Gastrocnemius medialis (tissue), 4 donors: Measurements from ENCODE around the gene HMGN5. TPM values are rescaled to one million over a fixed set of nuclear protein-coding genes. Genes with fewer than 3 reads are reported as not detected.

Experiments
- ATAC-seq, 2 donors: fragments of 150-250 bp; one replicate each; pipeline ENCODE4 v1.9.1; 2016
- DNase-seq, 2 donors: peaks; one replicate each; pipeline ENCODE4 v3.0.0-alpha.2; 2019
- H3K27ac ChIP-seq, 4 donors: fragments of 200-600 bp; sonication (generic); 1 replicate in 1 of 4; 2 replicates in 3 of 4; pipeline ENCODE4 v1.5.1; 2016 to 2018; ENCODE audit warnings: mild to moderate bottlenecking in 2 of 4, moderate library complexity in 1 of 4
- H3K27me3 ChIP-seq, 3 donors: fragments of 200-600 bp; sonication (generic) in 2 of 3; 1 replicate in 1 of 3; 2 replicates in 2 of 3; pipeline versions ENCODE4 v1.5.1 to v1.6.0; 2016 to 2019; ENCODE audit warnings: mild to moderate bottlenecking in 1 of 3, moderate library complexity in 1 of 3
- H3K36me3 ChIP-seq, 2 donors: fragments of 200-600 bp; sonication (generic) in 1 of 2; one replicate each; pipeline ENCODE4 v1.5.1; 2017 to 2018
- H3K4me1 ChIP-seq, 2 donors: fragments of 200-600 bp; sonication (generic) in 1 of 2; one replicate each; pipeline ENCODE4 v1.5.1; 2016 to 2017; ENCODE audit warnings: mild to moderate bottlenecking in 2 of 2
- H3K4me3 ChIP-seq, 4 donors: fragments of 200-600 bp; sonication (generic) in 3 of 4; 1 replicate in 1 of 4; 2 replicates in 3 of 4; pipeline ENCODE4 v1.5.1; 2016 to 2019; ENCODE audit warnings: mild to moderate bottlenecking in 2 of 4
- H3K9me3 ChIP-seq, 3 donors: fragments of 200-600 bp; sonication (generic) in 2 of 3; 1 replicate in 1 of 3; 2 replicates in 2 of 3; pipeline ENCODE4 v1.5.1; 2016 to 2019
- POLR2A ChIP-seq, 2 donors: fragments of 450-650 bp; IDR thresholded peaks; one replicate each; pipeline ENCODE4 v1.6.1; 2017; ENCODE audit warnings: antibody characterized with exemption in 2 of 2, mild to moderate bottlenecking in 2 of 2, moderate library complexity in 2 of 2
- in situ Hi-C, 4 donors: fragments of 200-750 bp; cut with MboI; loops; one replicate each; pipeline versions ENCODE4 v1.15.0 to v1.8.0; 2017; ENCODE audit warnings: low sequenced_read_pairs in 4 of 4
- intact Hi-C: fragments of 100-400 bp; cut with DNase I; formaldehyde crosslinking; loops from one replicate; pipeline ENCODE4 v1.15.1; 2023; ENCODE audit warnings: low total_unique reads
- total RNA-seq, 4 donors: library from RNA; depleted of rRNA; stranded (reverse); fragments of >200 nt; gene quantifications; one replicate each; pipeline versions ENCODE4 v1.1.0 to v1.2.3, GENCODE V29; 2016
- TF ChIP-seq, protein P1 (sequence below), 5 experiments: fragments of 450-650 bp in 3 of 5; fragments of 200-600 bp in 2 of 5; sonication (generic) in 2 of 5; IDR thresholded peaks in 4 of 5; conservative IDR thresholded peaks in 1 of 5; 1 replicate in 4 of 5; 2 replicates in 1 of 5; pipeline ENCODE4 v1.5.1; 2016 to 2019; ENCODE audit warnings: antibody characterized with exemption in 5 of 5, mild to moderate bottlenecking in 3 of 5, moderate library complexity in 3 of 5

HMGN5 gene
- total RNA-seq, 4 donors from 2014 or later = 0.97 to 2.9 (median 1.2) TPM

DNA sequence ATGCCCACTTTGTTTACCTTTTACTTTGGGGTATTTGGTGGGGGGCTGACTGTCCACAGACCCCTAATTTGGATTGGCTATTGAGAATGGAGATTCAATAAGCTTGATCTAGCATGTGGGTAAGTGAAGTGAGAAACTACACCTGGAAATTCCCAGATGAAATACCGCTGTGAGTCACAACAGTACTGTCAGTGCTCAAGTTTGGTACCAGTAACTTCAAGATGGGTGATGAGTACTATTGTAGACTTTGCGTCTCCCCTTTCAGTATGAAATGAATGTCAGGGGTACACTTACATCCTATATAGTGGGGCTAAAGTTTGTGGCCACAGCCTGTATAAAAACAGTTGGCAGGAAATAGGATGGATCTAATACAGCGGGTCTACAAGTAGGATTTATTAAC, 33.3 kb downstream of the HMGN5 start:
- ATAC-seq (no peak), DNase-seq (no peak)
- H3K9me3 ChIP-seq = no peaks in the 10 kb centered on the region
- no peaks in the 10 kb centered on the region for H3K4me1 ChIP-seq
- intact Hi-C loops (no loop called here), in situ Hi-C loops (loop anchor here in 1 of 4 donors (25.0 kb wide), 1 partner anchor 106 kb away; no protein-coding TSS in a partner anchor)
- no peak overlapping the region for H3K4me3 ChIP-seq
- TF ChIP-seq POLR2A (IDR thresholded peaks at IDR 0.05) = no peak
- TF ChIP-seq, protein P1, sequence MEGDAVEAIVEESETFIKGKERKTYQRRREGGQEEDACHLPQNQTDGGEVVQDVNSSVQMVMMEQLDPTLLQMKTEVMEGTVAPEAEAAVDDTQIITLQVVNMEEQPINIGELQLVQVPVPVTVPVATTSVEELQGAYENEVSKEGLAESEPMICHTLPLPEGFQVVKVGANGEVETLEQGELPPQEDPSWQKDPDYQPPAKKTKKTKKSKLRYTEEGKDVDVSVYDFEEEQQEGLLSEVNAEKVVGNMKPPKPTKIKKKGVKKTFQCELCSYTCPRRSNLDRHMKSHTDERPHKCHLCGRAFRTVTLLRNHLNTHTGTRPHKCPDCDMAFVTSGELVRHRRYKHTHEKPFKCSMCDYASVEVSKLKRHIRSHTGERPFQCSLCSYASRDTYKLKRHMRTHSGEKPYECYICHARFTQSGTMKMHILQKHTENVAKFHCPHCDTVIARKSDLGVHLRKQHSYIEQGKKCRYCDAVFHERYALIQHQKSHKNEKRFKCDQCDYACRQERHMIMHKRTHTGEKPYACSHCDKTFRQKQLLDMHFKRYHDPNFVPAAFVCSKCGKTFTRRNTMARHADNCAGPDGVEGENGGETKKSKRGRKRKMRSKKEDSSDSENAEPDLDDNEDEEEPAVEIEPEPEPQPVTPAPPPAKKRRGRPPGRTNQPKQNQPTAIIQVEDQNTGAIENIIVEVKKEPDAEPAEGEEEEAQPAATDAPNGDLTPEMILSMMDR (IDR thresholded peaks at IDR 0.05 in 4 of 5, conservative IDR thresholded peaks at IDR 0.05 in 1 of 5) = no peak
- H3K36me3 ChIP-seq = no peaks in the 10 kb centered on the region
- H3K27me3 ChIP-seq = no peaks in the 10 kb centered on the region
- no peak overlapping the region for H3K27ac ChIP-seq

DNA sequence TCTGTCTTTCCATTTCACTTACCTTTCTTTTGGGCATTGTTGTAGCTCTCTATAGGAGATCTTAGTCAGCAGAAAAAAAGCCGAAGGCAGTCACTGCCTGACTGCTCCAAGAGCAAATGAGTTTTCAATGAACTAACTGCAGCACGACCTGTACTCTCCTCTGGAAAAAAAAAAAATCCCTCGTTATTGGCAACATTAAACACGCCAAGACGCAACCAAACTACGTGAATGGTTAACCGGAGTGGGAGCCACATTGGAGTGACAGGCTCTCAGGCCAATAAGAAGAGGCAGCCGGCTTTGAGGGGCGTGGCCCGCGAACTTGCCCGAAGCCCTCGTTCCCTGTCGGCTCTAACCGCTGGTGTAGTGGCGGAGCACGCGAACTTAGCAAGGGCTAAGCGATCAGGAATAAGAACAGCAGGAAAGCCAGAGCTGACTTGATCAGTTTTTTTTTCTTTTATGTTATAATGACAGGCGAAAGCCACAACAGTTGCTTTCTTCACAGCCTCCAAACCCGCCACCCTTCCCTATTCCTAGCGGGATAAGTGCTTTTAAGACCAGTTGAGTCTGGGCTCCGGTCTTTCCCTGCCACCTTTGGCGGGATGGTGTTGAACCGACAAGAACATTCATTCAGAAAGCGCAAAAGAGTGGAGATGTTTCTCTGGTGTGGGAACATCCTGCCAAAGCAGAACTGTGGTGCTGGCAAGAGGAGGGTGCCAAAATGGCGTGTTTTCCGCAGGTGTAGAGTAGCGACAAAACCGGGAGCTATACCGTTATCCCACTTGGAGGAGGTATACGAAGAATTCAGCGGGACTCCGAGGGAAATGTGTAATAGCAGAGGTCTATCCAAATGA, 80.0 kb downstream of the HMGN5 start:
- no peaks in the 10 kb centered on the region for H3K9me3 ChIP-seq
- peak overlapping the region; percentile 58 to 70 (median 66) for H3K27ac ChIP-seq
- H3K4me3 ChIP-seq = peak overlapping the region; percentile 55 to 65 (median 63)
- intact Hi-C loops = loop anchor here (1.0 kb wide), 1 partner anchor 310 kb away; no protein-coding TSS in a partner anchor
- no peaks in the 10 kb centered on the region for H3K36me3 ChIP-seq
- DNase-seq (peak; percentile 80 to 89), ATAC-seq (peak; percentile 96 to 99)
- in situ Hi-C loops = loop anchor here in 1 of 4 donors (25.0 kb wide), 1 partner anchor 309 kb away; the partner anchor contains the start of gene BRWD3
- H3K27me3 ChIP-seq = no peaks in the 10 kb centered on the region
- peaks cover 0 to 5% of the 10 kb centered on the region in 2 donors for H3K4me1 ChIP-seq
- peak in 1 of 2 donors; percentile 51 for TF ChIP-seq POLR2A (IDR thresholded peaks at IDR 0.05)
- TF ChIP-seq, protein P1 (IDR thresholded peaks at IDR 0.05 in 4 of 5, conservative IDR thresholded peaks at IDR 0.05 in 1 of 5) = no peak

DNA sequence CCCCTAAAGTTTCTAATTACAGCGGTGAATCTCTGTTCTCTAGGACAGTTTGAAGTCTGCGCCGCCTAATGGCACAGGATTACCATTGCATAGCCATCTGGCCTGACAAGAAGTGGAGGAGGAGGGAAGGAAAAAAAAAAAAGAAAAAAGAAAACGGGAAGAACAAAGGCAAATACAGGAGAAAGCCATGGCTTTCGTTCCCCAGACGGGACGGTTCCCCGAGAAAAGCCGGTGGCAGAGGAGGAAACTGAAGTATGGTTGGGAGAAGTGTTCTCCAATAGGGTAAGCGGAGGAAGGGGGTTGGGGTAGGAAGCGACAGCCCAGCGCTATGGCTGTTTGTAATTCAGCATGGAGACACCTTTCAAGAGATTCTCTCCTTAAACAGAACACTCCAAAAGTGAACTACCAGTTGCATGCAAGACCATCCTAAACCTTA, 80.8 kb downstream of the HMGN5 start:
- intact Hi-C loops = loop anchor here (1.0 kb wide), 1 partner anchor 310 kb away; no protein-coding TSS in a partner anchor
- peak; percentile 3 to 14 for DNase-seq
- ATAC-seq = peak; percentile 69 to 83
- no peaks in the 10 kb centered on the region for H3K27me3 ChIP-seq
- in situ Hi-C loops = loop anchor here in 1 of 4 donors (25.0 kb wide), 1 partner anchor 309 kb away; the partner anchor contains the start of gene BRWD3
- H3K9me3 ChIP-seq = no peaks in the 10 kb centered on the region
- H3K27ac ChIP-seq = peak overlapping the region; percentile 58 to 70 (median 66)
- no peaks in the 10 kb centered on the region for H3K36me3 ChIP-seq
- peak overlapping the region; percentile 55 to 65 (median 63) for H3K4me3 ChIP-seq
- peaks cover 0 to 5% of the 10 kb centered on the region in 2 donors for H3K4me1 ChIP-seq
- TF ChIP-seq, protein P1 (IDR thresholded peaks at IDR 0.05 in 4 of 5, conservative IDR thresholded peaks at IDR 0.05 in 1 of 5) = peak in 4 of 5 experiments; percentile 9 to 53 (median 31)
- TF ChIP-seq POLR2A (IDR thresholded peaks at IDR 0.05) = no peak

DNA sequence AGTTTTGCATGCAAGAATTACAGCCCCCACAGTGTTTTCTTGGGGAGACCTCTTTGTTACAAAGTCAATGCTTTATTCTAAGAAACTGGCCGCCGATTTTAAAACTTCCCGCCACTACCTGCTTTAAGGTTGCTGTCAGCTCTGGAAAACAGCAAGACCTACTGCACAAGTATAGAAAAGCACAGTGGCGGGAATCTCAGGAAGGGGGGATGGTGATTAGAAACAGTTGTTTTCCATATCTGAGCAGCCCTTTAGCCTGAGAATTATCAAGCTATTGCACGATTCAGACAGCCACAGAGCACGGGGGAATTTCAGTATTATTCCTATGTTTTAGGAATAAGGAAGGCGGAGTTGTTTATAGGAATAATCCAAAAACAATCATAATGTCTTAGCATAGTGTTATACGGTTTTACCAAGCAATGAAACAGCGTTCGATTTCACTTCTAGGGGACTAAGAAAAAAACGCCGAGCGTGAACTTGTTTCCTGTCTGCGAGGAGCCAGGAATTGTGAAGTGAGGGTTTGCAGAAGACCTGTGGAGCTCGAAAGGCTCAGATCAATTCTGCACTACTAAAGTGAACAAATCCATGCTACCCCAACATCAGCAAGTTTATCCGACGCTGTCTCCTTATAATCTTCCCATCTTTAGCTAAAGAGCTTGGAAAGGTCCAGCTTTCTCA, 81.3 kb downstream of the HMGN5 start:
- ATAC-seq = no peak
- H3K27ac ChIP-seq = peak overlapping the region; percentile 58 to 70 (median 66)
- TF ChIP-seq, protein P1 (IDR thresholded peaks at IDR 0.05 in 4 of 5, conservative IDR thresholded peaks at IDR 0.05 in 1 of 5) = no peak
- TF ChIP-seq POLR2A (IDR thresholded peaks at IDR 0.05) = no peak
- H3K36me3 ChIP-seq = no peaks in the 10 kb centered on the region
- in situ Hi-C loops = loop anchor here in 1 of 4 donors (25.0 kb wide), 1 partner anchor 308 kb away; the partner anchor contains the start of gene BRWD3
- H3K9me3 ChIP-seq = no peaks in the 10 kb centered on the region
- H3K4me1 ChIP-seq = peaks cover 0 to 5% of the 10 kb centered on the region in 2 donors
- peak overlapping the region; percentile 55 to 65 (median 63) for H3K4me3 ChIP-seq
- no peak for DNase-seq
- intact Hi-C loops = no loop called here
- no peaks in the 10 kb centered on the region for H3K27me3 ChIP-seq
